ENCODE data around the gene SLF2. TPM values are rescaled to one million over a fixed set of nuclear protein-coding genes. Genes with fewer than 3 reads are reported as not detected.
A peak's percentile ranks its signal among the peaks of the same experiment; 100 is the strongest.

SLF2 gene
- total RNA-seq, 1 donor from 2014 or later: 22.0 TPM

- H3K4me3 ChIP-seq (ENCODE audit: low read depth, low read length): no peak overlapping the region
- no peak for DNase-seq (ENCODE audit: low read depth)
- TF ChIP-seq, protein P1, sequence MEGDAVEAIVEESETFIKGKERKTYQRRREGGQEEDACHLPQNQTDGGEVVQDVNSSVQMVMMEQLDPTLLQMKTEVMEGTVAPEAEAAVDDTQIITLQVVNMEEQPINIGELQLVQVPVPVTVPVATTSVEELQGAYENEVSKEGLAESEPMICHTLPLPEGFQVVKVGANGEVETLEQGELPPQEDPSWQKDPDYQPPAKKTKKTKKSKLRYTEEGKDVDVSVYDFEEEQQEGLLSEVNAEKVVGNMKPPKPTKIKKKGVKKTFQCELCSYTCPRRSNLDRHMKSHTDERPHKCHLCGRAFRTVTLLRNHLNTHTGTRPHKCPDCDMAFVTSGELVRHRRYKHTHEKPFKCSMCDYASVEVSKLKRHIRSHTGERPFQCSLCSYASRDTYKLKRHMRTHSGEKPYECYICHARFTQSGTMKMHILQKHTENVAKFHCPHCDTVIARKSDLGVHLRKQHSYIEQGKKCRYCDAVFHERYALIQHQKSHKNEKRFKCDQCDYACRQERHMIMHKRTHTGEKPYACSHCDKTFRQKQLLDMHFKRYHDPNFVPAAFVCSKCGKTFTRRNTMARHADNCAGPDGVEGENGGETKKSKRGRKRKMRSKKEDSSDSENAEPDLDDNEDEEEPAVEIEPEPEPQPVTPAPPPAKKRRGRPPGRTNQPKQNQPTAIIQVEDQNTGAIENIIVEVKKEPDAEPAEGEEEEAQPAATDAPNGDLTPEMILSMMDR (conservative IDR thresholded peaks at IDR 0.05; ENCODE audit: low read depth, low read length): no peak
These were observed 45.4 kb upstream of the SLF2 start for GRCh38 chr10:100867261-100867963.

DNA sequence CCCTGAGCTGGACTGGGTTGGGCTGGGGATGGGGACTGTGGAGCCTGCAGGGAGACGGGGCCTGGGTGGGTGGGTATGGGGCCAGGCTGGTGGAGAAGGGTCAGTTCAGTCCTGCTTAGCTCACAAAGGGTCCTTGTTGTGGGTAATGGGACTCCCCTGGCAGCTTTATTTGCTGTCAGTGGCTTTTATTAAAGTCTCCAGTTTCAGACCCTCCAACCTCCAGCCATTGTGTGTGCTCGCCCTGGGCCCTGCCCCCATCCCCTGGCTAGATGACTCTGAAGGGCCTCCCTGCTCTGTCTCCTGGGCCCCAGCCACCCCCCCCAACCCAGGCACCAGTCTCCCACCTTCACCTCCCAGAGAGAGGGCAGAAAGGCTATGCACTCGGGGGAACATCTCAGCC lies 44.4 kb upstream of the SLF2 start:
- TF ChIP-seq, protein P1 (conservative IDR thresholded peaks at IDR 0.05; ENCODE audit: low read depth, low read length): no peak
- no peak for DNase-seq (ENCODE audit: low read depth)
- no peak overlapping the region for H3K4me3 ChIP-seq (ENCODE audit: low read depth, low read length)

- DNase-seq (ENCODE audit: low read depth): no peak
- TF ChIP-seq, protein P1 (conservative IDR thresholded peaks at IDR 0.05; ENCODE audit: low read depth, low read length): no peak
- no peak overlapping the region for H3K4me3 ChIP-seq (ENCODE audit: low read depth, low read length)
These were observed 43.4 kb upstream of the SLF2 start for GRCh38 chr10:100869399-100869798.

- DNase-seq (ENCODE audit: low read depth): no peak
- no peak overlapping the region for H3K4me3 ChIP-seq (ENCODE audit: low read depth, low read length)
- TF ChIP-seq, protein P1 (conservative IDR thresholded peaks at IDR 0.05; ENCODE audit: low read depth, low read length): peak; percentile 80
These were observed 40.5 kb upstream of the SLF2 start for GRCh38 chr10:100872034-100872791.

GRCh38 chr10:100873146-100873826 lies 39.5 kb upstream of the SLF2 start:
- H3K4me3 ChIP-seq (ENCODE audit: low read depth, low read length): no peak overlapping the region
- no peak for DNase-seq (ENCODE audit: low read depth)
- TF ChIP-seq, protein P1 (conservative IDR thresholded peaks at IDR 0.05; ENCODE audit: low read depth, low read length): no peak

DNA sequence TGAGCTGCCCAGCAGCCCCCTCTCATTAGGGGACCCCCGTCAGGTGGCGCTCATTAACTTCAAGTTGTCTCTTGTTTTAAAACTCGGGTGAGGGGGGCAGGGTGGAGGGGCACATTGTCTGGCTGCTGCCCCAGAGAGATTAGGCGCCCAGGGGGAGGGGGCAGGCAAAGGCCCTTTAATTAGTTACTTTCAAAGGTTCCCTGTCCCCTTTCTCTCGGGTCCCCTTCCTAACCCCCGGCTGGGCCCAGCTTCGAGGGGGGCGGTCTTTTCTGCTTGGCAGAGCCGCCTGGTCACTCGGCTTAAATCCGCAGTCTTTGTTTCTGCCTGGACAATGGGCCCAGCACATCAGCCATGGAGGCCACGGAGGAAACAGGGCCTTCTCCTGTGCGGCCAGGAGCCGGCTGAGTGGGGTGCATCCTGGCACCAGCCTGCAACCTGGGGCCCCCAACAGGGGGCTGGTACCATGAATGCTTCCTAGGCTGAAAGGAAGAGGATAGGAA lies 38.9 kb upstream of the SLF2 start:
- TF ChIP-seq, protein P1 (conservative IDR thresholded peaks at IDR 0.05; ENCODE audit: low read depth, low read length): no peak
- no peak overlapping the region for H3K4me3 ChIP-seq (ENCODE audit: low read depth, low read length)
- DNase-seq (ENCODE audit: low read depth): no peak

All from epithelial cell of proximal tubule (primary cell).